Measurements from ENCODE around the gene COL20A1.
"Not testable (repeated sequence)": the region's sequence is repeated elsewhere in the genome, so short reads cannot be mapped to it uniquely, and the experiment has no call there.

The COL20A1 gene

GRCh38 chr20:63375438-63375837, 82.5 kb downstream of the COL20A1 start:
- Histone ChIP-seq H3K36me3 (ENCODE audit: control insufficient read depth in 1 of 2, insufficient read depth in 2 of 2, low read length in 2 of 2) (no peaks in the 10 kb centered on the region), H3K27ac (ENCODE audit: low read length) (no peak overlapping the region), H3K4me1 (ENCODE audit: control insufficient read depth in 1 of 2, insufficient read depth in 2 of 2, low read length in 2 of 2) (peaks cover 0 to 5% of the 10 kb centered on the region in 2 donors), H3K9me3 (ENCODE audit: control insufficient read depth in 1 of 2, low read length in 2 of 2) (no peaks in the 10 kb centered on the region), H3K27me3 (ENCODE audit: low read depth, low read length) (no peaks in the 10 kb centered on the region), H3K4me3 (ENCODE audit: low read depth in 1 of 2, low read length in 2 of 2) (no peak overlapping the region)

GRCh38 chr20:63376283-63377250, 83.6 kb downstream of the COL20A1 start:
- Histone ChIP-seq H3K4me3 (ENCODE audit: low read depth in 1 of 2, low read length in 2 of 2) (no peak overlapping the region), H3K9me3 (ENCODE audit: control insufficient read depth in 1 of 2, low read length in 2 of 2) (no peaks in the 10 kb centered on the region), H3K27ac (ENCODE audit: low read length) (no peak overlapping the region), H3K36me3 (ENCODE audit: control insufficient read depth in 1 of 2, insufficient read depth in 2 of 2, low read length in 2 of 2) (no peaks in the 10 kb centered on the region), H3K4me1 (ENCODE audit: control insufficient read depth in 1 of 2, insufficient read depth in 2 of 2, low read length in 2 of 2) (peaks cover 0 to 5% of the 10 kb centered on the region in 2 donors), H3K27me3 (ENCODE audit: low read depth, low read length) (no peaks in the 10 kb centered on the region)

GRCh38 chr20:63377256-63377941, 84.4 kb downstream of the COL20A1 start:
- Histone ChIP-seq H3K9me3 (ENCODE audit: control insufficient read depth in 1 of 2, low read length in 2 of 2) (no peaks in the 10 kb centered on the region), H3K27ac (ENCODE audit: low read length) (no peak overlapping the region), H3K27me3 (ENCODE audit: low read depth, low read length) (peaks cover under 1% of the 10 kb centered on the region), H3K36me3 (ENCODE audit: control insufficient read depth in 1 of 2, insufficient read depth in 2 of 2, low read length in 2 of 2) (no peaks in the 10 kb centered on the region), H3K4me3 (ENCODE audit: low read depth in 1 of 2, low read length in 2 of 2) (no peak overlapping the region), H3K4me1 (ENCODE audit: control insufficient read depth in 1 of 2, insufficient read depth in 2 of 2, low read length in 2 of 2) (peaks cover 0 to 5% of the 10 kb centered on the region in 2 donors)

- H3K27me3 ChIP-seq (ENCODE audit: low read depth, low read length) = peaks cover 6% of the 10 kb centered on the region
- no peak overlapping the region for H3K4me3 ChIP-seq (ENCODE audit: low read depth in 1 of 2, low read length in 2 of 2)
- H3K36me3 ChIP-seq (ENCODE audit: control insufficient read depth in 1 of 2, insufficient read depth in 2 of 2, low read length in 2 of 2) = no peaks in the 10 kb centered on the region
- H3K4me1 ChIP-seq (ENCODE audit: control insufficient read depth in 1 of 2, insufficient read depth in 2 of 2, low read length in 2 of 2) = peaks cover 0 to 5% of the 10 kb centered on the region in 2 donors
- no peaks in the 10 kb centered on the region for H3K9me3 ChIP-seq (ENCODE audit: control insufficient read depth in 1 of 2, low read length in 2 of 2)
- H3K27ac ChIP-seq (ENCODE audit: low read length) = no peak overlapping the region
These were observed 85.0 kb downstream of the COL20A1 start for GRCh38 chr20:63377951-63378381.

- no peaks in the 10 kb centered on the region for H3K36me3 ChIP-seq (ENCODE audit: control insufficient read depth in 1 of 2, insufficient read depth in 2 of 2, low read length in 2 of 2)
- H3K27me3 ChIP-seq (ENCODE audit: low read depth, low read length) = peaks cover 8% of the 10 kb centered on the region
- peaks cover 0 to 5% of the 10 kb centered on the region in 2 donors for H3K4me1 ChIP-seq (ENCODE audit: control insufficient read depth in 1 of 2, insufficient read depth in 2 of 2, low read length in 2 of 2)
- no peak overlapping the region for H3K4me3 ChIP-seq (ENCODE audit: low read depth in 1 of 2, low read length in 2 of 2)
- H3K9me3 ChIP-seq (ENCODE audit: control insufficient read depth in 1 of 2, low read length in 2 of 2) = no peaks in the 10 kb centered on the region
- H3K27ac ChIP-seq (ENCODE audit: low read length) = no peak overlapping the region
These were observed 85.6 kb downstream of the COL20A1 start for GRCh38 chr20:63378626-63379025.

- Histone ChIP-seq H3K9me3 (ENCODE audit: control insufficient read depth in 1 of 2, low read length in 2 of 2) (no peaks in the 10 kb centered on the region), H3K27ac (ENCODE audit: low read length) (no peak overlapping the region), H3K36me3 (ENCODE audit: control insufficient read depth in 1 of 2, insufficient read depth in 2 of 2, low read length in 2 of 2) (no peaks in the 10 kb centered on the region), H3K27me3 (ENCODE audit: low read depth, low read length) (peaks cover 8% of the 10 kb centered on the region), H3K4me1 (ENCODE audit: control insufficient read depth in 1 of 2, insufficient read depth in 2 of 2, low read length in 2 of 2) (peaks cover 0 to 5% of the 10 kb centered on the region in 2 donors), H3K4me3 (ENCODE audit: low read depth in 1 of 2, low read length in 2 of 2) (no peak overlapping the region)
These were observed 86.3 kb downstream of the COL20A1 start for GRCh38 chr20:63379296-63379695.

- H3K4me1 ChIP-seq (ENCODE audit: control insufficient read depth in 1 of 2, insufficient read depth in 2 of 2, low read length in 2 of 2); H3K4me3 ChIP-seq (ENCODE audit: low read depth in 1 of 2, low read length in 2 of 2); H3K27me3 ChIP-seq (ENCODE audit: low read depth, low read length); H3K36me3 ChIP-seq (ENCODE audit: control insufficient read depth in 1 of 2, insufficient read depth in 2 of 2, low read length in 2 of 2); H3K9me3 ChIP-seq (ENCODE audit: control insufficient read depth in 1 of 2, low read length in 2 of 2); H3K27ac ChIP-seq (ENCODE audit: low read length): not testable (repeated sequence)
These were observed 86.9 kb downstream of the COL20A1 start for GRCh38 chr20:63379872-63380271.

GRCh38 chr20:63380346-63380870, 87.4 kb downstream of the COL20A1 start:
- no peaks in the 10 kb centered on the region for H3K9me3 ChIP-seq (ENCODE audit: control insufficient read depth in 1 of 2, low read length in 2 of 2)
- no peak overlapping the region for H3K27ac ChIP-seq (ENCODE audit: low read length)
- H3K4me3 ChIP-seq (ENCODE audit: low read depth in 1 of 2, low read length in 2 of 2) = no peak overlapping the region
- peaks cover 0 to 5% of the 10 kb centered on the region in 2 donors for H3K4me1 ChIP-seq (ENCODE audit: control insufficient read depth in 1 of 2, insufficient read depth in 2 of 2, low read length in 2 of 2)
- no peaks in the 10 kb centered on the region for H3K36me3 ChIP-seq (ENCODE audit: control insufficient read depth in 1 of 2, insufficient read depth in 2 of 2, low read length in 2 of 2)
- peaks cover 8% of the 10 kb centered on the region for H3K27me3 ChIP-seq (ENCODE audit: low read depth, low read length)

GRCh38 chr20:63381781-63382431, 88.9 kb downstream of the COL20A1 start:
- Histone ChIP-seq H3K36me3 (ENCODE audit: control insufficient read depth in 1 of 2, insufficient read depth in 2 of 2, low read length in 2 of 2) (no peaks in the 10 kb centered on the region), H3K4me1 (ENCODE audit: control insufficient read depth in 1 of 2, insufficient read depth in 2 of 2, low read length in 2 of 2) (no peaks in the 10 kb centered on the region), H3K4me3 (ENCODE audit: low read depth in 1 of 2, low read length in 2 of 2) (no peak overlapping the region), H3K27ac (ENCODE audit: low read length) (no peak overlapping the region), H3K27me3 (ENCODE audit: low read depth, low read length) (peaks cover 8% of the 10 kb centered on the region), H3K9me3 (ENCODE audit: control insufficient read depth in 1 of 2, low read length in 2 of 2) (peaks cover 8 to 12% of the 10 kb centered on the region in 2 donors)

- Histone ChIP-seq H3K4me3 (ENCODE audit: low read depth in 1 of 2, low read length in 2 of 2) (no peak overlapping the region), H3K9me3 (ENCODE audit: control insufficient read depth in 1 of 2, low read length in 2 of 2) (peaks cover 8 to 12% of the 10 kb centered on the region in 2 donors), H3K27ac (ENCODE audit: low read length) (no peak overlapping the region), H3K36me3 (ENCODE audit: control insufficient read depth in 1 of 2, insufficient read depth in 2 of 2, low read length in 2 of 2) (no peaks in the 10 kb centered on the region), H3K27me3 (ENCODE audit: low read depth, low read length) (peaks cover 8% of the 10 kb centered on the region), H3K4me1 (ENCODE audit: control insufficient read depth in 1 of 2, insufficient read depth in 2 of 2, low read length in 2 of 2) (no peaks in the 10 kb centered on the region)
These were observed 89.7 kb downstream of the COL20A1 start for GRCh38 chr20:63382551-63383300.

Data from muscle layer of duodenum (tissue), 2 donors.